HG02938 (cell line): ENCODE data around the gene COPS8.
A peak's percentile ranks its signal among the peaks of the same experiment; 100 is the strongest.

ENCODE experiments used
- ATAC-seq: cut with Tn5 transposase; IDR thresholded peaks from one replicate; pipeline ENCODE4 v1.9.1; 2021; ENCODE audit warnings: mild to moderate bottlenecking, moderate library complexity; ENCODE audit not compliant: unreplicated experiment

COPS8 gene

GRCh38 chr2:237085248-237086221 is at the start of gene COPS8:
COPS8 (plus strand) TSS chr2:237085889; CDS start chr2:237085965, 76 bp downstream.
- ATAC-seq = peak; percentile 95

DNA sequence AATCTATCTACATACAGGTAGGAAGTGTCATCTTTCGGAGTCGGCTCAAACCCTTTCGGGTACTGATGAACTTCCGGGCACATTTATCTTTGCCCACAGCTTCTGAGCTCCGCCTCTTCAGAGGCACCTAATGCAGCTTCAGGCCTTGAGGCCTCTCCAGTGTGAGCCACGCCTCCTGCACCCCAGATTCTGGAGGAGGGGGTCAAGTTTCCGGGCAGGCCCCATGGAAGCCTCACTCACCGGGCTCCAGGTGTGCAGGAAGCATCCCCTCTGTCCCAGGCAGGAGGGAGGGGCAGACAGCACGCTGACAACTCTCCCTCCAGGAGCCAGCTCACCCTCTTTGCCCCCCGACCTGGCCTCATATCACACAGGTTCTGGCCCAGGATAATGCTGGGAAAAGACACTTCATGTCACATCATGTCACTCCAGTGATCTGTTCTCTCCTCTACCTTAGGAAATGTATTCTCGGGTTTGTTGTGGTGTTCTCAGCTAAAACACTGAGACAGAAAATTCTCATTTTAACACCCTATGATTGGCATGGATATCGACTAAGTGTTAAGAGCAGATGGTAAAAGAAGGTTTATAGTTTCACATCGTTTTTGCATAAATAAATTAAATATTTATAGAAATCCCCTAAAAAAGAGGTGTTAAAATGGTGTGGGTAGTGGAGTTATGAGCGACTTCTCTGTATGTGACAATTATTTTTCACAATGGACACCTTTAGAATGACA is 46.2 kb upstream of the COPS8 start:
- ATAC-seq = no peak

GRCh38 chr2:237041231-237041630 is 44.5 kb upstream of the COPS8 start:
- ATAC-seq = no peak

DNA sequence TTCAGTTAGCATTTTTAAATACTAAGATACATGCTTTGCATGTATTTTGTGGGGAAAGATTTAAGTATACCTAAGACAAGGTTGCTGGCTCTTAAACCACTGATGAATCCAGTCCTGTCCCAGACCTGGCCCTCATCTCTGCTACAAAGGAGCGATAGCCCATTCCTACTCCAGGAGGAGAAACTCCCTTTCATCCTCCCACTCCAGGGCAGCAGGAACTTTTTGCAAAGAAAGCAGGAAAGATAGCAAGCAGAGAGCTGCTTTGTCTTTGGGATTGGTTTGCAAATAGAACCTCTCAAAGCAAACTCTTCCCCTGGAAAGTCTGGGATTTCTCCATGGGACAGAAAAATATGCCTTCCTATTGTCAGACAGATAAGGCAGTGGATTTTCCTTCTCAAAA is 43.6 kb upstream of the COPS8 start:
- no peak for ATAC-seq

DNA sequence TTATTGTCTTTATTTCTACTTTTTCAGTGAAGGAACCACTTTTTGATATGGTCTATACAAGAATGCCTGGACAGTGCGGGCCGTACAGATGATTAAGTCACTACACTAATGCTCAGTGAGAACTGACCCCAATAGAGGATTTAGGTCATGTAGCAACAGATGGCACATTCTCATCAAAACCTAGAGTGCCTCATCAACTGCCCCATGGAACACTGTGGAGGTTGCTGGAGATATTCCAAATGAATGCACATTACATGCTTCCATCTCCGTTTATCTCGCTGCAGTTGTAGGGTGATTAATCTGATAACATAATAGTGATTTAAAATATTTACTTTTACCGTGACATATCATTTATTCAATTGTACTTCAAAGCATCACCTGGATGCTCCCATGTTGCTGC is 41.8 kb upstream of the COPS8 start:
- no peak for ATAC-seq

- ATAC-seq = no peak
Observed at GRCh38 chr2:237044281-237044680, 41.4 kb upstream of the COPS8 start.

DNA sequence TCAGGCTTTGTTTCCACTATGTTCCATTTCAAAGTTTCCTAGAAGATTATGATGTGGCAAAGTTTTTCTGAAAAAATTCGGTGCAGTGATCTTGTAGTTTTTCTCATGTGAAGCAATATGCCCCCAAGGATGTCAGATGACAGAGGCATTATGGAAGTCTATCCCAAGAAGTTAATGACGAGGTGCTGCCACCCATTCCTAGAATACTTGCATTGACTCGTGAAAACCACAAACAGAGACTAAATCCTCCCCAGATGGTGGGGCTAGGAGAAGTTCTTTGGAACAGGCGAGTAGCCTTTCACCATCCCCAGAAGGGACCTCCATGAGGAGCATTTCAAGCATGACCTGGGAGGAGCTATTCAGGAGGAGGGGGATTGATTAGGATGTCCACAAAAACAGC is 40.2 kb upstream of the COPS8 start:
- ATAC-seq = no peak

DNA sequence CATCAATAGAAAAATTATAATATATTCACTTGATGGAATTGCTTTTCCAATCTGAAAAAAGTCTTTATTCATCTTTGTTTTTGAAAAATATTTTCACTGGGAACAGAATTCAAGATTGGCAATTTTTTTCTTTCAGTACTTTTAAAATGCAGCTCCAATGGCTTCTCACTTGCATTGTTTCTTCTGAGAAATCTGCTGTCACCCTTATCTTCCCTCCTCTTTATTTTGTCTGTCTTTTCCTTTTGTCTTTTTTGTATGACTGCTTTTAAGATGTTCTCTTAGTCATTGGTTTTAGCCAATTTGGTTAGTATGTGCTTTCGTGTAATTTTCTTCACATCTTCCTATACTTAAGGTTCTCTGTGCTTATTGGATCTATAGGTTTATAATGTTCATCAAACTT is 37.1 kb upstream of the COPS8 start:
- no peak for ATAC-seq

GRCh38 chr2:237051861-237052260 is 33.8 kb upstream of the COPS8 start:
- no peak for ATAC-seq

DNA sequence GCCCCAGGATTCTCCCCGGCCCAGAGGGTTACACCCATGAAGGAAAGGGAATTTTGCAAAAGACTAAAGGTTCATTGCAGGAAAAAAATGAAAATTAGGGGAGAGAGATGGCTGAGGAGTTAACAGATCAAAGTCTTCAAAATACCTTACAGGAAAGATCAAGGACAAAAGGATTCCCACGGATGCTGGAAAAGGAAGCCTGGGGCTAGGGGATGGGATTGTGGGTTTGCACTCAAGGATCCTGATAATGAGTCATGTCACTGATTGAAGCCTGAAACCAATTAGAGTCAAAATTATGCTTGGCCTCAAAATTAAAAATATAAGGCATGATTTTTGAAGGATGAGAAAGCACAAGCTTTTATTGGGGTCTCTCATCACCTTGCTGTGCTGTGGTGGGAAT is 32.6 kb upstream of the COPS8 start:
- no peak for ATAC-seq

DNA sequence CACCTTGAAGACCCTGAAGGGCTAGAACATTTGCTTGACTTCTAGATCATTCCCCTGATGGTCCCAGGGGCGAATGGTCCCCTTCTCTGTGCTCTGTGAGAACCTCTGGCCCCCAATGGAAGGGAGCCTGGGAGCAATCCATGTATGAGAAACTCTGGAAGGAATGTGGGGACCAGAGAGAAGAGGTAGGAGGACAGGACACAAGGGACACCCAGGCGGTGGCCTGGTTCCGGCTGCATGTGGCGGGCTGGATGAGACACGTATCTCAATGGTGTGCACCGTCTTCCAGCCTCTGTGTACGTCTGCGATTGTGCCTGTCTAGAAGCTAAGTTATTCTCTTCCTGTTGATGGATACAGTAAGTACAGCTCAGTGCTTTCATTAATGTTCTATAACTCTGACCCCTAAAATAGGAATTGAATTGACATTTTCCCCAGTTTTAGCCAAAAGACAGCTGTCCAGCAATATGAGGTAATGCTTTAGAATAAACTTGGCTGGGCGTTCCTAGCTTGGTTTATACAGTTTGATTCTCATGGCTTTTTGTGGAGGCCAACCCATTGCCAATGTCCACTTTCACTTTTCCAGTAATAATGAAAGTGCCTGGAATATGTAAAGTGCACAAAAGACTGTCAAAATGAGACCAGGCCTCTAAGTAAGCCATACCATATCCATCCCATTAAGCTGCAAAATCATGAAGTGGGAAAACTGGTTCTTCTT is 30.1 kb upstream of the COPS8 start:
- ATAC-seq = no peak

DNA sequence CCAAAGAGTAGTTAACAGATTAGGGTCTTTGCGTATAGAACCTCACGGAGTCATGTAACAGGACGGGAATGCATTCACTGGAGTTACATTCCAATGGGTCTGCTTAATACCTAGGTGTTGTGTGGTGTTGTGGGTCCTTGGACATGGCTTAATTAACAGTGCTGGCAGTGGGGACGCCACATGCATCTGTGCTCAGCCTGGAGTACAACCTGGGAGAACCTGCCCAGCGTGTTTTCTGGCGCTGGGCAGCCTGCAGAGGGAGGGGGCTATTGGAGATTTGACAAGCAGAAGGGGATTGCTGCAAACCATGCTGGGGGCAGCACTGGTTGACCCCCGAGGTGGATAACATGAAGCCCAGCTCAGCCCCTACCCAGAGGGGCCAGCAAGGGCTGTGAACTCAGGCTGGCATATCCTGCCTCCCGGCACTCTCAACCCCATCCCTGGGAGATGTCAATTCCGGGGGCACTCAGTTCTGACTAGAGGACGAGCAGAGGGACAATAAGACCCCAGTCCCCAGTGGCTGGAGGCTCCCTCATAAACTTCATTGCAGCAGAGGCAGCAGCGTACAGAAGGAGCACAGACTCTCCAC is 29.3 kb upstream of the COPS8 start:
- no peak for ATAC-seq

GRCh38 chr2:237057107-237057506 is 28.6 kb upstream of the COPS8 start:
- no peak for ATAC-seq

GRCh38 chr2:237057893-237058300 is 27.8 kb upstream of the COPS8 start:
- peak; percentile 70 for ATAC-seq

GRCh38 chr2:237058423-237058822 is 27.3 kb upstream of the COPS8 start:
- ATAC-seq = no peak

GRCh38 chr2:237059155-237059875 is 26.4 kb upstream of the COPS8 start:
- ATAC-seq = peak; percentile 74

DNA sequence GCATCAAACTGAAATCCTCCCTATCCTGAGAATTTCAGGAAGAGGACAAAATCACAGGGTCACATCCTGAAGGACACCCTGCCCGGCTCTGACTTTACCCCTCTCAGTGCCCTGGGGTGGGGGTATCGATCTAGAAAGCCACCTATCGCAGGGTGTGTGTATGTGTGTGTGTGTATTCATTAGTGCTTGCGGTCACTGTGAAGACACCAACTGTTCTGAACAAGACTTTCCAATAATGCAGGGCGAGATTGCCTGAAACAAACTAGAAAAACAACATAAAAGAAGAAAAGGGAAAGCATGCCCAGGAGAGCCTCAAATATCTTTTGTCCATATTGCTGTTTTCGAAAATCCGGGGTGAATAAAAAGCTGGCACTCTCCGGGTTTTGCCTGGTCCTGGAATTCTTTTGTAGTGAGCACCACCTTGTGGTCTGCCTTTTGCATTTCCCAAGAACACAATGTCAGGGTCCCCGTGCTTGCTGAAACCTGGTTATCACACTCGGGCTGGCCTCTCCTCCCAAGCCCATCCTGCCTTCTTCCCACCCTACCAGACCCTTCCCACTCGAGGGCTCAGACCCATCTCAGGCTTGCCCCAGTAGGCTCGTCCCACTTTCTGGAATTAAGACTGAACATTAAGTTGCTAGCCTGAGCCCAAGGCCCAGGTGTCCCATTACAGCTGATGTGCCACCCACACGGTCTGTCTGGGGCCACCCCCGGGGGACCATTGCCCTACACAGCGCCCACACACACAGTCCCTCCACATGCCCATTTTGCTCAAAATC is 25.0 kb upstream of the COPS8 start:
- ATAC-seq = no peak

GRCh38 chr2:237061356-237061755 is 24.3 kb upstream of the COPS8 start:
- ATAC-seq = no peak

DNA sequence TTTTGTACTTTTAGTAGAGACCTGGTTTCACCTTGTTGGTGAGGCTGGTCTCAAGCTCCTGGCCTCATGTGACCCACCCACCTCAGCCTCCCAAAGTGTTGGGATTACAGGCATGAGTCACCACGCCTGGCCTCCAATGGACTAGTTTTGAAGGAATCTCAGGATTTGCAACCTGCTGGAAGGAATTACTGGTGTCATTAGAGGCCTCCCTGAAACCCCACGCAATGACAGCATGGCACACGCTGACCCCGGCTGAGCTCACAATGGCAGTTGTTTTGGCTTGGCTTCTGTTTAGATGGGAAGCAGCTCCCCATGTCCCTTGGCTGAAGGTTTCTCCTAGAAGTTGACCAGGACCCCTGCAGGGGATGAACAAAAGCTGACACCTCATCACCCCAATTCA is 23.1 kb upstream of the COPS8 start:
- no peak for ATAC-seq
